Cardiac muscle cell (in vitro differentiated cells and primary cell): ENCODE data around the gene CASZ1. TPM values are rescaled to one million over a fixed set of nuclear protein-coding genes. Genes with fewer than 3 reads are reported as not detected.

ENCODE experiments used
- DNase-seq, 2 donors: peaks; one replicate each; pipeline versions ENCODE4 v3.0.0 to v3.0.0-alpha.2; 2010 to 2017; ENCODE audit warnings: low read depth in 1 of 2, low spot score in 1 of 2
- H3K27ac ChIP-seq: fragments of 200-600 bp; sonication (generic); 2 replicates; pipeline ENCODE4 v1.5.1; 2016
- H3K27me3 ChIP-seq: fragments of 200-600 bp; sonication (generic); 2 replicates; pipeline ENCODE4 v1.6.0; 2016; ENCODE audit warnings: control low read depth
- H3K36me3 ChIP-seq: fragments of 200-600 bp; sonication (generic); 2 replicates; pipeline ENCODE4 v1.5.1; 2016; ENCODE audit warnings: control low read depth
- H3K4me1 ChIP-seq: fragments of 200-600 bp; sonication (generic); 2 replicates; pipeline ENCODE4 v1.8.1; 2017; ENCODE audit warnings: low read depth, mild to moderate bottlenecking, mixed run types
- H3K4me3 ChIP-seq: fragments of 200-600 bp; sonication (generic); 2 replicates; pipeline ENCODE4 v1.5.1; 2016; ENCODE audit warnings: mild to moderate bottlenecking
- H3K9me3 ChIP-seq: fragments of 200-600 bp; sonication (generic); 2 replicates; pipeline ENCODE4 v1.5.1; 2017; ENCODE audit warnings: low read depth, mild to moderate bottlenecking, control low read depth
- polyA plus RNA-seq: library from polyadenylated mRNA; unstranded; fragments of >200 nt; fragmentation: Nextera tagmentation; extraction: Ambion mirVana; gene quantifications from 2 replicates; pipeline ENCODE4 v1.2.1, GENCODE V29; 2016
- total RNA-seq: library from RNA; depleted of rRNA; stranded (reverse); fragments of >200 nt; gene quantifications from 2 replicates; pipeline ENCODE4 v1.2.3, GENCODE V29; 2016
- TF ChIP-seq, protein P1 (sequence below): IDR thresholded peaks from 2 replicates; pipeline ENCODE4 v1.5.1; 2012; ENCODE audit warnings: low read depth, mild to moderate bottlenecking, low read length

The CASZ1 gene
- total and polyA plus RNA-seq, 2 experiments from 2014 or later = 53.5 to 87.3 TPM

DNA sequence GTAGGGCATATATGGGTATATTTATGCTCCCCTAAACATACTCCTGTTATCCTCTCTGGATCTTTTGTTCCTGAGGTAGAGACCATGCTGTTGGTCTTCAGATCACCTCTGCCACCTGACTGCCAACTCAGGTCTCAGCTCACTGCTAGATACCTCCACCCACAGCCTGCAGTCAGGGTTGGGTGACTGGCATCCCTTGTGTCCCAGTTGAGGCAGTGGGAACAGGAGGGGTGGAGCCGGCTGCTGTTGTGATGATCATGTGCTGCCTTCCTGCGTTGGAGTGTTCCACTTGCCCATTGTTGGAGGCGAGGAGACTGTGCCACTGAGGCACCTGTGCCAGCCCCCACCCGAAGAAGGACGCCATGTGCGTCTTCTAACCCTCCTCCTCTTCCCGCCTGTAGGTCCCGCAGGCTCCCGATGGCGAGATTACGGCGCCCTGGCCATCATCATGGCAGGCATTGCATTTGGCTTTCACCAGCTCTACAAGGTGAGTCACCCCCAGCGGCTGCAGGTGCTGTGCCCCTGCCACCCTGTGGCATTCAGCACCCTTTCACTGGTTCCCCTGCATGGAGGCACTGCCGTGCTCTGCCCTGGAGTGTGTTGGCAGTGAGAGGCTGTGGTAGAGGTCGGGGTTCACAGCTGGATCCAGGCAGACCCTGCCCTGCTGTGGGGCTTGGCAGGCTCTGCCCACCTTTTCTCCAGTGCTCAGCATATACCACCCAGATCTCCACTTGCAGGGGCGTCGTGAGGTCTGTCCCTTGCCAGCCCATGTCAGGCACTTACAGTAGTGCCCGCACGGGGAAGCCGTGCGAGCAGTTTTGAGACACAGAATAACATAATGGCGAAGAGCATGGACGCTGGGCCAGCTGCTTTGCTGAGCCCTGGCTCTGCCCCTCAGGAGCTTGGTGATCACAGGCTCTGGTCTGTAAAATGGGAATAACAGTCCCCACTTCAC is 178.2 kb downstream of the CASZ1 start:
- Histone ChIP-seq H3K4me1 (no peaks in the 10 kb centered on the region), H3K27me3 (no peaks in the 10 kb centered on the region), H3K4me3 (no peak overlapping the region), H3K27ac (no peak overlapping the region), H3K9me3 (no peaks in the 10 kb centered on the region), H3K36me3 (no peaks in the 10 kb centered on the region)
- TF ChIP-seq, protein P1, sequence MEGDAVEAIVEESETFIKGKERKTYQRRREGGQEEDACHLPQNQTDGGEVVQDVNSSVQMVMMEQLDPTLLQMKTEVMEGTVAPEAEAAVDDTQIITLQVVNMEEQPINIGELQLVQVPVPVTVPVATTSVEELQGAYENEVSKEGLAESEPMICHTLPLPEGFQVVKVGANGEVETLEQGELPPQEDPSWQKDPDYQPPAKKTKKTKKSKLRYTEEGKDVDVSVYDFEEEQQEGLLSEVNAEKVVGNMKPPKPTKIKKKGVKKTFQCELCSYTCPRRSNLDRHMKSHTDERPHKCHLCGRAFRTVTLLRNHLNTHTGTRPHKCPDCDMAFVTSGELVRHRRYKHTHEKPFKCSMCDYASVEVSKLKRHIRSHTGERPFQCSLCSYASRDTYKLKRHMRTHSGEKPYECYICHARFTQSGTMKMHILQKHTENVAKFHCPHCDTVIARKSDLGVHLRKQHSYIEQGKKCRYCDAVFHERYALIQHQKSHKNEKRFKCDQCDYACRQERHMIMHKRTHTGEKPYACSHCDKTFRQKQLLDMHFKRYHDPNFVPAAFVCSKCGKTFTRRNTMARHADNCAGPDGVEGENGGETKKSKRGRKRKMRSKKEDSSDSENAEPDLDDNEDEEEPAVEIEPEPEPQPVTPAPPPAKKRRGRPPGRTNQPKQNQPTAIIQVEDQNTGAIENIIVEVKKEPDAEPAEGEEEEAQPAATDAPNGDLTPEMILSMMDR = no peak
- no peak for DNase-seq

DNA sequence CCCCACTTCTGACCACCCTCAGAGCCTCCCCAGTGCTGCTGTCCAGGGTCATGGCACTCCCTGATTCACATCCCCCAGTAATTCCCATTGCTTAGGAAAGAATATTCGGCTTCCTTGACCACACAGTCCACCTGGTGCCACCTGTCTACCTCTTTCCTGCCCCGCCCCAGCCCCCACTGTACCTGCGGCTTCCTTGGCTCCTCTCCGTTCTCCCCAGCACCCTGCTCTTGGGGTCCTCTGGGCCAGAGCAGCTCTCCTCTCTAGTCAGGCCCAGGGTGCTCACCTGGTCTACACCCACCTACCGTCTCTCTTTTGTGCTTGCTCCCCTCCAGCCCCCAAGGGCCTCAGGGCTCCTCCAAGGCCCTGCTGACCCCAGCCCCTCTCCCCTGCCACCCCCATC is 179.1 kb downstream of the CASZ1 start:
- Histone ChIP-seq H3K9me3 (no peaks in the 10 kb centered on the region), H3K4me3 (no peak overlapping the region), H3K27ac (no peak overlapping the region), H3K27me3 (no peaks in the 10 kb centered on the region), H3K36me3 (no peaks in the 10 kb centered on the region), H3K4me1 (no peaks in the 10 kb centered on the region)
- TF ChIP-seq, protein P1 = no peak
- no peak for DNase-seq

DNA sequence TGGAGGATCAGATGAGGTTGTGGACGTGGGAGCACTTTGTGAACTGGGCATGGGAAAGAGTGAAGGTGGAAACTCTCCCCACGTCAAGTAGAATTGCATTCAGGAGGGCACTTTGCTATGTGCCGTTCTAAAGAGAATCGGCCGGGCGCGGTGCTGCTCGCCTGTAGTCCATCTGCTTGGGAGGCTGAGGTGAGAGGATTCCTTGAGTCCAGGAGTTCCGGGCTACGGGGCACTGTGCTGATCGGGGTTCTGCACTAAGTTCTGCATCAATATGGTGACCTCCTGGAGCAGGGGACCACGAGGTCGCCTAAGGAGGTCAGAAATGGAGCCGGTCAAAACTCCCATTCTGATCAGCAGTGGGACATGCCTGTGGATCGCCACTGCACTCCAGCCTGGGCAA is 179.8 kb downstream of the CASZ1 start:
- Histone ChIP-seq H3K27me3 (no peaks in the 10 kb centered on the region), H3K9me3 (no peaks in the 10 kb centered on the region), H3K36me3 (no peaks in the 10 kb centered on the region), H3K4me1 (no peaks in the 10 kb centered on the region), H3K27ac (no peak overlapping the region), H3K4me3 (no peak overlapping the region)
- no peak for DNase-seq
- TF ChIP-seq, protein P1 = no peak

DNA sequence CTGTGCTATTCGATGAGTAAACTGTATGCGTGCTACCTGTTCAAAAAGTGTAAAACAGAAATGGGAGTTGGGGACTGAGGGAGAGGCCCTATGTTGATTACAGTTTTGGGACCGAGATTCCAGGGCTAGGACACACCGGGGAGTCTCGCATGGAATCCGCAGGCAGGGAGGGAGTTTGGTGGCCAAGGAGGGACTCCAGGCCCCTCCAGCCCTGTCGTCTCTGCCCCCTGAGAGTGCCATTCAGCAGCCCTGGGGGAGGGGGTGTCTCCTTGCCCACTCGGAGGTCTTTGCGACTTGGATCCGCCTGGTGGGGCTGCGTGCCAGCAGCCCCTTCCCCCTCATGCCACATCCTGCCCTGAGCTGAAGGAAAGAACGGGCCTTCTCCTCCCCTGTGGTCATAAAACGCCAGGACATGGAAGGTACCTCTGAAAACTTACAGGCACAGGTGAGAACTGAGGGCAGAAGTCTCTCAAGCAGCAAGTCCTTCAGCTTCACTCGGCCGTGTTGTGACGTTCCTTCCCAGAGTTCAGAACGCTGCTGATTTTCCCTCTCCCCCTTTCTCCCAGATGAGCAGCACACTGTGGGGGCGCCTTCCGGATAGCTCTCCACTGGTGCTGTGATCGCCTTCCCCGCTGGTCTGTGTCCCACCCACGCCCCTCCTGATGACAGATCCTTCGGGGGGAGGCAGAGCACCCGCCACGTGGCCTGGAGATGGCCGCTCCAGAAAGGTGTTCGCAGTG is 180.3 kb downstream of the CASZ1 start:
- TF ChIP-seq, protein P1 = no peak
- Histone ChIP-seq H3K9me3 (no peaks in the 10 kb centered on the region), H3K27ac (no peak overlapping the region), H3K36me3 (no peaks in the 10 kb centered on the region), H3K4me1 (no peaks in the 10 kb centered on the region), H3K27me3 (no peaks in the 10 kb centered on the region), H3K4me3 (no peak overlapping the region)
- no peak for DNase-seq

DNA sequence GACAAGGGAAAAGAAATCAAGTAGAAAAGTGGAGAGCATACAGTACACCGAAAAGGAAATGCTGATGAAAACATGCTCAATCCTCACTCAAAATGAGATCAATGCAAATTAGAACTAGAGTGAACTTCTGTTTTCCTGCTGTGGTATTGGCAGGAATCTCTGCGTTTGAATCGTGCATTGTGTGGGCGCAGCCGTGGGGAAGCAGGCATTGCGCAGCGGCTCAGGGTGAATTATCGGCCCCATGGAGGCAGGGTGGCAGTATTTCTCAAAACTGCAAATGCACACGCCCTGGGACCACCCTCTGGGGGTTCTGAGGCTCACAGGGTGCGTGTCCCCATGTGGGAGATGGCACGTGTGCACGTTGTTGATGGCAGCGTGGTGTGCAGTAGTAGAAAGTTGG is 181.1 kb downstream of the CASZ1 start:
- H3K9me3 ChIP-seq = no peaks in the 10 kb centered on the region
- DNase-seq = no peak
- no peaks in the 10 kb centered on the region for H3K27me3 ChIP-seq
- no peaks in the 10 kb centered on the region for H3K4me1 ChIP-seq
- H3K27ac ChIP-seq = no peak overlapping the region
- no peaks in the 10 kb centered on the region for H3K36me3 ChIP-seq
- no peak overlapping the region for H3K4me3 ChIP-seq
- TF ChIP-seq, protein P1 = no peak
